Parathyroid adenoma (tissue), 2 donors: Measurements from ENCODE around the gene PPM1F.

Source experiments
- H2AFZ ChIP-seq: fragments of 300-600 bp; sonication (generic); one replicate; pipeline ENCODE4 v1.7.0; 2017; ENCODE audit warnings: antibody characterized with exemption, mild to moderate bottlenecking
- H3K27ac ChIP-seq: fragments of 300-600 bp; sonication (generic); one replicate; pipeline ENCODE4 v1.7.0; 2017
- H3K27me3 ChIP-seq: fragments of 300-600 bp; sonication (generic); one replicate; pipeline ENCODE4 v1.7.0; 2017; ENCODE audit warnings: low read length; ENCODE audit not compliant: control insufficient read depth, insufficient read depth
- H3K36me3 ChIP-seq: fragments of 300-600 bp; sonication (generic); one replicate; pipeline ENCODE4 v1.7.0; 2017; ENCODE audit warnings: low read length; ENCODE audit not compliant: control insufficient read depth, insufficient read depth
- H3K4me1 ChIP-seq: fragments of 300-600 bp; sonication (generic); one replicate; pipeline ENCODE4 v1.7.0; 2017; ENCODE audit warnings: control low read depth
- H3K4me2 ChIP-seq: fragments of 300-600 bp; sonication (generic); one replicate; pipeline ENCODE4 v1.7.0; 2017; ENCODE audit warnings: low read length
- H3K4me3 ChIP-seq: fragments of 300-600 bp; sonication (generic); one replicate; pipeline ENCODE4 v1.7.0; 2017; ENCODE audit warnings: low read depth, low read length
- H3K79me2 ChIP-seq: fragments of 300-600 bp; sonication (generic); one replicate; pipeline ENCODE4 v1.7.0; 2017; ENCODE audit warnings: control low read depth
- H3K9ac ChIP-seq: fragments of 300-600 bp; sonication (generic); one replicate; pipeline ENCODE4 v1.7.0; 2017; ENCODE audit warnings: mild to moderate bottlenecking
- H3K9me3 ChIP-seq: fragments of 300-600 bp; sonication (generic); one replicate; pipeline ENCODE4 v1.7.0; 2017; ENCODE audit warnings: low read length; ENCODE audit not compliant: control insufficient read depth
- TF ChIP-seq, protein P1 (sequence below): fragments of 300-600 bp; sonication (generic); IDR thresholded peaks from one replicate; pipeline ENCODE4 v1.7.0; 2017; ENCODE audit warnings: antibody characterized with exemption, mild to moderate bottlenecking
- donor health status: primary hyperparathyroidism.

Gene PPM1F

DNA sequence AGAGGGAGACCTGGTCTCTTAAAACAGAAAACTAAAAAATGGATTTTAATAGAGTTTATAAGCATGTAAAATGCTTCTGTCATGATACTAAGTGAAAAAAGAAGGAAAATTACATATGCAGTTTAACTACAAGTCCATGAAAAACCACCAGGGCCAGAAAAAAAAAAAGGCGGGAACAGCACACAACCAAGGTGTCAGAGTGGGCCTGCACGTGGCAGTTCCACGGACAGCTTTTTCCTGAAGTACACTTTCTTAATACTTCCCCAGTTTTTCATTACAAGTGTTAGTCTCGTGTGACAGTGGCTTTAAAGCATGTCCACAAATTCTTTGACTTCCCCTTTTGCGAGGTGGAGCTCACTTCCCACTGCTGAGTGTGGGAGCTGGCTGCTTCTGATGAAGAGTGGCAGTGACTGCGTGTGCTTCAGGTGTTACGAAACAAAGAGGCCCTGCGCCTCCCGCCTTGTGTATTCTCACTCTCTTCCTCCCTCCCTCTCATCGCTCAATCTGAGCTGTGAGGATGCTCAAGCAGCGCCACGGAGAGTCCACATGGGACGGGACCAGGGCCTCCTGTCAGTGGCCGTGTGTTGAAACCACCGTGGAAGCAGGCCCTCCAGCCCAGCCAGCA is 16.4 kb downstream of the PPM1F start:
- Histone ChIP-seq H3K4me3 (no peak overlapping the region), H3K27me3 (no peaks in the 10 kb centered on the region), H3K9ac (no peak overlapping the region), H3K4me2 (no peak overlapping the region), H2AFZ (no peak overlapping the region), H3K36me3 (no peaks in the 10 kb centered on the region), H3K27ac (no peak overlapping the region), H3K4me1 (peaks cover 8% of the 10 kb centered on the region), H3K9me3 (no peaks in the 10 kb centered on the region), H3K79me2 (no peaks in the 10 kb centered on the region)
- TF ChIP-seq, protein P1, sequence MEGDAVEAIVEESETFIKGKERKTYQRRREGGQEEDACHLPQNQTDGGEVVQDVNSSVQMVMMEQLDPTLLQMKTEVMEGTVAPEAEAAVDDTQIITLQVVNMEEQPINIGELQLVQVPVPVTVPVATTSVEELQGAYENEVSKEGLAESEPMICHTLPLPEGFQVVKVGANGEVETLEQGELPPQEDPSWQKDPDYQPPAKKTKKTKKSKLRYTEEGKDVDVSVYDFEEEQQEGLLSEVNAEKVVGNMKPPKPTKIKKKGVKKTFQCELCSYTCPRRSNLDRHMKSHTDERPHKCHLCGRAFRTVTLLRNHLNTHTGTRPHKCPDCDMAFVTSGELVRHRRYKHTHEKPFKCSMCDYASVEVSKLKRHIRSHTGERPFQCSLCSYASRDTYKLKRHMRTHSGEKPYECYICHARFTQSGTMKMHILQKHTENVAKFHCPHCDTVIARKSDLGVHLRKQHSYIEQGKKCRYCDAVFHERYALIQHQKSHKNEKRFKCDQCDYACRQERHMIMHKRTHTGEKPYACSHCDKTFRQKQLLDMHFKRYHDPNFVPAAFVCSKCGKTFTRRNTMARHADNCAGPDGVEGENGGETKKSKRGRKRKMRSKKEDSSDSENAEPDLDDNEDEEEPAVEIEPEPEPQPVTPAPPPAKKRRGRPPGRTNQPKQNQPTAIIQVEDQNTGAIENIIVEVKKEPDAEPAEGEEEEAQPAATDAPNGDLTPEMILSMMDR, result no peak

DNA sequence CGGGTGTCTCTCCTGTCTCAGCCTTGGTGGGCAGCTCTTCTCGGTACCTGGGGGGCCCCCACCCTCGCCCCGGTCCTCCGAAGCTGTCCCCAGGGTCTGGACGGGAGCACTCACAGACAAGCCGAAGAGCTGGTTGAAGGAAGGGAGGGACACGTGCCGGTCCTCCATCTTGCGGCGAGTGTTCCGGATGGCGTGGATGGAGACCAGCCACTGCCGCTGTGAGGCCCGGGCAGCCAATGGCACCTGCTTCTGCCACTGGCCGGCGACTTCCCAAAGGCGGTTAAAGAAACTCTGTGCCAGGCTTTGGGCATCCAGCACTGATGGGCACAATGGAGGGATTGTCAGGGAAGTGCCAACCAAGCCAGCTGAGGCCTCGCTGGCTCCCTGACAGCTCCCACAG is 18.7 kb downstream of the PPM1F start:
- Histone ChIP-seq H3K9ac (no peak overlapping the region), H3K4me1 (peaks cover 7% of the 10 kb centered on the region), H3K4me3 (no peak overlapping the region), H3K4me2 (no peak overlapping the region), H3K27ac (no peak overlapping the region), H3K36me3 (no peaks in the 10 kb centered on the region), H3K79me2 (no peaks in the 10 kb centered on the region), H2AFZ (no peak overlapping the region), H3K9me3 (no peaks in the 10 kb centered on the region), H3K27me3 (no peaks in the 10 kb centered on the region)
- TF ChIP-seq, protein P1, result no peak

DNA sequence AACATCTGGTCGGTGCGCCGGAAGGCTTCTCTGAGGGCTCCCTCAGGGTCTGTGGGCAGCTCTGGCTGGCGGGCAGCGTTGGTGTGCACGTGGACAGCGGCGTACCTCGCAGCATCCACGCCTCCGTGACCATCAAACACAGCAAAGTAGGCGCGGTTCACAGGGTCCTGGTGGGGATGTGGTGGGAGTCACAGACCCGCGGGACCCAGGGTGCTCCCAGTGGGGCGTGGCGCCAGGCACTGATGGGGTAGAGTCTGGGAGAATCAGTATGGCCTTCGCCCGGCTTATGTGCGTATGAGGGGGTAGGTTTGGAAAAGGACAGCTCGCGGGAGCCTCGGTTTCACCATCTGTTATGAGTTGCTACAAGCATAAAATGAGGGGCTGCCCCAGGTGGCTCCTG is 19.2 kb downstream of the PPM1F start:
- H3K27me3 ChIP-seq, result no peaks in the 10 kb centered on the region
- H3K4me3 ChIP-seq, result no peak overlapping the region
- no peaks in the 10 kb centered on the region for H3K79me2 ChIP-seq
- no peak overlapping the region for H3K9ac ChIP-seq
- H3K4me2 ChIP-seq, result no peak overlapping the region
- H3K36me3 ChIP-seq, result no peaks in the 10 kb centered on the region
- no peak overlapping the region for H3K27ac ChIP-seq
- no peak overlapping the region for H2AFZ ChIP-seq
- TF ChIP-seq, protein P1, result no peak
- peaks cover 6% of the 10 kb centered on the region for H3K4me1 ChIP-seq
- no peaks in the 10 kb centered on the region for H3K9me3 ChIP-seq

DNA sequence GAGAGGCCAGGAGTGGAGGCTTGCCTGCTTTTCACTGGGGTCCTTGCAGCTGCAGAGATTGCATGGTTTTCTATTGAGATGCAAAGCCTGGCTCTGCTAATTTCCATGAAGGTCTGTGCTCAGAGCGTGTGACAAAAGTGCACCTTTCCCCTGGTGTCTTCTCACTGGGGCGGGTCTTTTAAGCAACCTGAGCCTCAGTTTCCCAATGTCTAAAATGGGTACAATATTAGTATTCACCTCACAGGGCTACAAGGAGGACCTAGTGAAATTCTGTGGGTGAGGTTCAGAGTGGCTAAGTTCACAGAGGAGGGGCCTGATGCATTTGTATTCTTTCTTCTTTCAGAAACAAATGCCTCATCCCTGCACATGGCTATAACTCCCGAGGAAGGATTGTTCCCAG is 20.3 kb downstream of the PPM1F start:
- H3K4me1 ChIP-seq, result peaks cover 4% of the 10 kb centered on the region
- H3K27me3 ChIP-seq, result no peaks in the 10 kb centered on the region
- no peak overlapping the region for H3K9ac ChIP-seq
- TF ChIP-seq, protein P1, result no peak
- H3K79me2 ChIP-seq, result no peaks in the 10 kb centered on the region
- H3K36me3 ChIP-seq, result no peaks in the 10 kb centered on the region
- no peak overlapping the region for H2AFZ ChIP-seq
- H3K9me3 ChIP-seq, result no peaks in the 10 kb centered on the region
- no peak overlapping the region for H3K4me3 ChIP-seq
- no peak overlapping the region for H3K4me2 ChIP-seq
- H3K27ac ChIP-seq, result no peak overlapping the region

DNA sequence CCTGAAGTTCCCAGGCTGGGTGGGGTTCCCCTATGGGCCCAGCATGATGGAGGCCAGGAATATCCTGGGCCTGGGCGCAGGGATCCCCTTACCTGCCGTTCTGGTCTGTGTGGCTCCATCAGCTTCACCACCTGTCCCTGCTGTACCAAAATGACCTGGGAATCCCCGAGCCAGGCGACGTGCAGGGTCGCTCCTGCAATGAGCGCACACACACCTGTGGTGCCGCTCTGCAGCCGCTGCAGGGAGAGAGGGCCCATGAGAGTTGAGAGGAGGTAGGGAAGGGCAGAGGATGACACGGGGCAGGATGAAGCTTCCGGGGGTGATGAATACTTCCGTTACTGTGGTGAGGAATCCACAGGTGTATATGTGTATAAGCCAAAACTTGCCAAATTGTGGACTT is 21.6 kb downstream of the PPM1F start:
- H3K4me3 ChIP-seq, result no peak overlapping the region
- no peaks in the 10 kb centered on the region for H3K36me3 ChIP-seq
- no peaks in the 10 kb centered on the region for H3K9me3 ChIP-seq
- H3K4me1 ChIP-seq, result no peaks in the 10 kb centered on the region
- H3K27ac ChIP-seq, result no peak overlapping the region
- H3K27me3 ChIP-seq, result no peaks in the 10 kb centered on the region
- H3K9ac ChIP-seq, result no peak overlapping the region
- H2AFZ ChIP-seq, result no peak overlapping the region
- TF ChIP-seq, protein P1, result no peak
- no peaks in the 10 kb centered on the region for H3K79me2 ChIP-seq
- H3K4me2 ChIP-seq, result no peak overlapping the region
